ENCODE data around the gene ENKD1. TPM values are rescaled to one million over a fixed set of nuclear protein-coding genes. Genes with fewer than 3 reads are reported as not detected.

ENKD1 gene
- total and polyA plus RNA-seq, 5 donors from 2014 or later, result 0.65 to 2.9 (median 1.9) TPM

Other genes starting within 250 kb of the ENKD1 start
- gene HSD11B2, start 235.6 kb downstream of the ENKD1 start, total RNA-seq, result not detected
- not detected for gene HSD11B2, start 235.6 kb downstream of the ENKD1 start, polyA plus RNA-seq
- 92.5 TPM for gene ATP6V0D1, start 185.6 kb downstream of the ENKD1 start, total RNA-seq
- gene ATP6V0D1, start 185.6 kb downstream of the ENKD1 start, polyA plus RNA-seq, result 100 to 1,000 TPM; 119 to 141 (median 133) TPM
- not detected for gene AGRP, start 183.2 kb downstream of the ENKD1 start, total RNA-seq
- gene AGRP, start 183.2 kb downstream of the ENKD1 start, polyA plus RNA-seq, result not detected
- 16.6 TPM for gene RIPOR1, start 137.9 kb downstream of the ENKD1 start, total RNA-seq
- gene RIPOR1, start 137.9 kb downstream of the ENKD1 start, polyA plus RNA-seq, result 1 to 10 TPM in 3 of 4 donors, under 1 TPM in 1; 0.91 to 3.1 (median 2.1) TPM
- gene CTCF, start 104.2 kb downstream of the ENKD1 start, total RNA-seq, result 63.6 TPM
- gene CTCF, start 104.2 kb downstream of the ENKD1 start, polyA plus RNA-seq, result 10 to 100 TPM; 44.5 to 80.2 (median 52.9) TPM
- gene CARMIL2, start 21.6 kb downstream of the ENKD1 start, total RNA-seq, result 156 TPM
- gene CARMIL2, start 21.6 kb downstream of the ENKD1 start, polyA plus RNA-seq, result 10 to 100 TPM in 3 of 4 donors, 1 to 10 TPM in 1; 9.2 to 20.7 (median 12.9) TPM
- gene ACD, start 6.5 kb downstream of the ENKD1 start, total RNA-seq, result 28.7 TPM
- 10 to 100 TPM; 29.5 to 36.7 (median 32.5) TPM for gene ACD, start 6.5 kb downstream of the ENKD1 start, polyA plus RNA-seq
- 6.2 TPM for gene PARD6A, start 5.8 kb downstream of the ENKD1 start, total RNA-seq
- 10 to 100 TPM; 14.4 to 19.9 (median 18.2) TPM for gene PARD6A, start 5.8 kb downstream of the ENKD1 start, polyA plus RNA-seq
- 3.2 TPM for gene C16orf86, start 64 bp upstream of the ENKD1 start, total RNA-seq
- 1 to 10 TPM; 3.9 to 6.8 (median 6.0) TPM for gene C16orf86, start 64 bp upstream of the ENKD1 start, polyA plus RNA-seq
- gene GFOD2, start 52.6 kb upstream of the ENKD1 start, total RNA-seq, result 11.2 TPM
- gene GFOD2, start 52.6 kb upstream of the ENKD1 start, polyA plus RNA-seq, result 10 to 100 TPM in 3 of 4 donors, 1 to 10 TPM in 1; 9.0 to 12.1 (median 11.6) TPM
- 29.4 TPM for gene RANBP10, start 139.8 kb upstream of the ENKD1 start, total RNA-seq
- 10 to 100 TPM in 1 of 4 donors, 1 to 10 TPM in 3; 7.3 to 10.0 (median 8.0) TPM for gene RANBP10, start 139.8 kb upstream of the ENKD1 start, polyA plus RNA-seq
- 0.39 TPM for gene TSNAXIP1, start 140.1 kb upstream of the ENKD1 start, total RNA-seq
- gene TSNAXIP1, start 140.1 kb upstream of the ENKD1 start, polyA plus RNA-seq, result not detected
- 32.2 TPM for gene THAP11, start 175.6 kb upstream of the ENKD1 start, total RNA-seq
- 100 to 1,000 TPM; 132 to 166 (median 141) TPM for gene THAP11, start 175.6 kb upstream of the ENKD1 start, polyA plus RNA-seq
- gene NUTF2, start 180.2 kb upstream of the ENKD1 start, total RNA-seq, result 48.5 TPM
- 100 to 1,000 TPM; 115 to 158 (median 131) TPM for gene NUTF2, start 180.2 kb upstream of the ENKD1 start, polyA plus RNA-seq
- 79.9 TPM for gene CENPT, start 180.9 kb upstream of the ENKD1 start, total RNA-seq
- gene CENPT, start 180.9 kb upstream of the ENKD1 start, polyA plus RNA-seq, result 10 to 100 TPM; 13.5 to 17.1 (median 14.6) TPM
- gene EDC4, start 206.3 kb upstream of the ENKD1 start, total RNA-seq, result 103 TPM
- gene EDC4, start 206.3 kb upstream of the ENKD1 start, polyA plus RNA-seq, result 10 to 100 TPM; 24.7 to 42.3 (median 33.8) TPM
- 2.7 TPM for gene NRN1L, start 218.1 kb upstream of the ENKD1 start, total RNA-seq
- under 1 TPM in 2 of 4 donors, not detected in 2; 0.37 to 0.65 TPM for gene NRN1L, start 218.1 kb upstream of the ENKD1 start, polyA plus RNA-seq
- 14.3 TPM for gene PSKH1, start 226.5 kb upstream of the ENKD1 start, total RNA-seq
- gene PSKH1, start 226.5 kb upstream of the ENKD1 start, polyA plus RNA-seq, result 10 to 100 TPM; 16.1 to 25.3 (median 23.3) TPM

Measured in CD4-positive, CD25-positive, alpha-beta regulatory T cell (primary cell).